Stimulated activated effector memory CD8-positive, alpha-beta T cell treated with anti-CD3 and anti-CD28 coated beads, Interleukin-12 subunit alpha, Interleukin-12 subunit beta, amount 100 ng/mL, for 72 hours (primary cell): ENCODE results near the gene GGACT.
A peak's percentile ranks its signal among the peaks of the same experiment; 100 is the strongest.

Experiments used
- ATAC-seq: fragments of 150-1000 bp; cut with Tn5 transposase; 2 replicates; pipeline ENCODE4 v1.10.0; 2021
- DNase-seq, 2 donors: peaks; one replicate each; pipeline ENCODE4 v3.0.0; 2021 to 2022; ENCODE audit warnings: low spot score in 2 of 2
- H3K27ac Mint-ChIP-seq: one replicate; pipeline ENCODE4 v1.8.0; 2022; ENCODE audit warnings: mild to moderate bottlenecking, mixed read lengths
- H3K36me3 Mint-ChIP-seq: one replicate; pipeline ENCODE4 v1.8.0; 2022; ENCODE audit warnings: mild to moderate bottlenecking, mixed read lengths
- H3K4me1 Mint-ChIP-seq: one replicate; pipeline ENCODE4 v1.8.0; 2022; ENCODE audit warnings: mixed read lengths
- H3K4me3 Mint-ChIP-seq: one replicate; pipeline ENCODE4 v1.8.0; 2022; ENCODE audit warnings: mild to moderate bottlenecking, mixed read lengths
- H3K9me3 Mint-ChIP-seq: one replicate; pipeline ENCODE4 v1.8.0; 2022; ENCODE audit warnings: mixed read lengths

Gene GGACT

GRCh38 chr13:100546713-100547405 lies 41.7 kb downstream of the GGACT start:
- Mint-ChIP-seq H3K27ac (no peak overlapping the region), H3K4me1 (peaks cover 6% of the 10 kb centered on the region), H3K4me3 (no peak overlapping the region), H3K36me3 (no peaks in the 10 kb centered on the region), H3K9me3 (no peaks in the 10 kb centered on the region)
- DNase-seq (no peak), ATAC-seq (no peak)

GRCh38 chr13:100545684-100546061 lies 42.9 kb downstream of the GGACT start:
- H3K36me3 Mint-ChIP-seq, result no peaks in the 10 kb centered on the region
- no peak for ATAC-seq

GRCh38 chr13:100544866-100545683 lies 43.5 kb downstream of the GGACT start:
- H3K36me3 Mint-ChIP-seq, result no peaks in the 10 kb centered on the region
- no peaks in the 10 kb centered on the region for H3K9me3 Mint-ChIP-seq
- no peak overlapping the region for H3K4me3 Mint-ChIP-seq
- H3K27ac Mint-ChIP-seq, result no peak overlapping the region
- no peak for ATAC-seq
- no peak for DNase-seq
- peaks cover 6% of the 10 kb centered on the region for H3K4me1 Mint-ChIP-seq

More at GRCh38 chr13:100545684-100546061, 42.9 kb downstream of the GGACT start:
- no peak for DNase-seq
- H3K4me3 Mint-ChIP-seq, result no peak overlapping the region
- H3K4me1 Mint-ChIP-seq, result peaks cover 6% of the 10 kb centered on the region
- no peaks in the 10 kb centered on the region for H3K9me3 Mint-ChIP-seq
- no peak overlapping the region for H3K27ac Mint-ChIP-seq

DNA sequence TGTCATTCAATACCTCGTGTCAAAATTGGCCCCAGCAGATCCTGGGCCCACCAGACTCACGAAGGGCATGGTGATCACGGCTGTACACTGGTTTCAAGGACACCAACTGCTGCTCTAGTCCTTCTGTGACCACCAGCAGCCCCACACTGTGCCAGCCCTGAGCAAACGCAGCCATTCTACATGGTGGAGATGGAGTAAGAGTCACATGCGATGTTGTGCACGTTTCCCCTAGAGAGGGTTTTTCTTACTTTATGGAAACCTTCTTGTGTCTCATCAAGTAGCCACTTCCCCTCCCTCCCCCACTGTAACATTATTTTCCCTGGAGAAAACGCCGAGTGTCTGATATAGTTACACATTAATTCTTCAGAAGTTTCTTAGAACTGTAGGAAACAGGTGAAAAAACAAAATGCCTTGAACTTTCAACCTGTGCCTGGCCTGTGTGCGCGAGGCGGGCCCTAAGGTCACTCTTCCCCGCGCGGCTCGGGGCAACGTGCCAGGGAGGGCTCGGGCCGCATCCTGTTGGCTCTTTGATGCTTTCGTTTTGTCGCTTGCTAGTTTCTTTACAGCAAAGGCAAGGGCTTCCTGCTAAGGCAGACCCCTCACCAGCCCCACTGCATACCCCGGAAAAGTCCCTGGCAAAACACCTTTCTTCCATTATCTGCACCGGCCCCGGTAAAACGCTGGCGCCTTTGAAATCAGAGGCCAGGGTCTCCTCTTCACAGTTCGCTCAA lies 44.6 kb downstream of the GGACT start:
- Mint-ChIP-seq H3K4me3 (no peak overlapping the region), H3K27ac (no peak overlapping the region), H3K9me3 (no peaks in the 10 kb centered on the region), H3K4me1 (peaks cover 6% of the 10 kb centered on the region), H3K36me3 (no peaks in the 10 kb centered on the region)
- ATAC-seq, result no peak
- no peak for DNase-seq

GRCh38 chr13:100542826-100543156 lies 45.8 kb downstream of the GGACT start:
- H3K36me3 Mint-ChIP-seq, result no peaks in the 10 kb centered on the region
- no peak overlapping the region for H3K4me3 Mint-ChIP-seq
- H3K27ac Mint-ChIP-seq, result no peak overlapping the region
- no peaks in the 10 kb centered on the region for H3K9me3 Mint-ChIP-seq
- DNase-seq, result no peak
- peak; percentile 60 for ATAC-seq
- peaks cover 6% of the 10 kb centered on the region for H3K4me1 Mint-ChIP-seq

GRCh38 chr13:100541897-100542825 lies 46.4 kb downstream of the GGACT start:
- no peaks in the 10 kb centered on the region for H3K9me3 Mint-ChIP-seq
- ATAC-seq (no peak), DNase-seq (no peak)
- no peaks in the 10 kb centered on the region for H3K36me3 Mint-ChIP-seq
- H3K4me3 Mint-ChIP-seq, result no peak overlapping the region
- no peak overlapping the region for H3K27ac Mint-ChIP-seq
- H3K4me1 Mint-ChIP-seq, result peaks cover 11% of the 10 kb centered on the region

DNA sequence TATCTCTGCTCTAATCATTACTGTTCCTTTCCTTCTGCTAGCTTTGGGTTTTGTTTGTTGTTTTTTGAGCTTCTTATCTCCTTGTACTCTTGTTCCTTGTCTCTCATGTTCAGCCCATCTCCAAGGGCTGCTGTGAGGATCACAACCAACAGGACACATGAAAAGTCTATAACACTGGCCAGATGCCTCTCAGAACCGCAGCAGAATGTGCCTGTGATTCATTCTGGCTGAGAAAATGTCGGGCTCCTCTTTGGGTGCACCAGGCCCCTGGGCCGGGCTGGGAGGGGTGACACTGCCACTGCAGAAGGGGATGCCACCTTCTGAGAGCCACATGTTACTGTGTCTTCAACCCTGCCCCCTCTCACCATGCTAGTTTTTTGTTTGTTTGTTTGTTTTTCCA lies 48.0 kb downstream of the GGACT start:
- DNase-seq (no peak), ATAC-seq (no peak)
- H3K4me1 Mint-ChIP-seq, result peaks cover 14% of the 10 kb centered on the region
- H3K27ac Mint-ChIP-seq, result no peak overlapping the region
- H3K36me3 Mint-ChIP-seq, result no peaks in the 10 kb centered on the region
- H3K4me3 Mint-ChIP-seq, result no peak overlapping the region
- no peaks in the 10 kb centered on the region for H3K9me3 Mint-ChIP-seq

DNA sequence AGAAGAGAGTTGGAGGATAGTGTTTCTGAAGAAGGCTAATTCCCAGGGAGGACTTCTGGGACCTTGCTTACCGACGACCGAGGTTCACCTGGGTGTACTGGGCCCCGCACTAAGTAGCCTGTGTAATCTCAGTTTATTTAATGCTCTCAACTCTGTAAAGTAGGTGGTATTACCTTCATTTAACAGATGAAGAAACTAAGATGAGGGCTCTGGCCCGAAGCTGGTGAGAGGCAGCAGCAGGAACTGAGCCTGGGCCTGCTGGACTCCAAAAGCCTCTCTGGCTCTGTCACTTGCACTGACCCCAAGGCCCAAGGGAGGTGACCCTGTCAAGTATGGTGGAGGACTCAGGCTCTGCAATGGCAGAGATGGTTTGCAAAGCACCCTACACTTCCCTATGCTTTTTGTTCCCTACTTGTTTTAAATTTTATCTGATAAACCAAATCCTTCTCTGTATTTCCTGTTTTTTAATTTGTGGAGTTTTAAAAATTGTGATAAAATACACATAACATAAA lies 50.6 kb downstream of the GGACT start:
- Mint-ChIP-seq H3K36me3 (no peaks in the 10 kb centered on the region), H3K4me1 (peaks cover 14% of the 10 kb centered on the region), H3K9me3 (no peaks in the 10 kb centered on the region), H3K27ac (no peak overlapping the region), H3K4me3 (no peak overlapping the region)
- DNase-seq (no peak), ATAC-seq (no peak)

DNA sequence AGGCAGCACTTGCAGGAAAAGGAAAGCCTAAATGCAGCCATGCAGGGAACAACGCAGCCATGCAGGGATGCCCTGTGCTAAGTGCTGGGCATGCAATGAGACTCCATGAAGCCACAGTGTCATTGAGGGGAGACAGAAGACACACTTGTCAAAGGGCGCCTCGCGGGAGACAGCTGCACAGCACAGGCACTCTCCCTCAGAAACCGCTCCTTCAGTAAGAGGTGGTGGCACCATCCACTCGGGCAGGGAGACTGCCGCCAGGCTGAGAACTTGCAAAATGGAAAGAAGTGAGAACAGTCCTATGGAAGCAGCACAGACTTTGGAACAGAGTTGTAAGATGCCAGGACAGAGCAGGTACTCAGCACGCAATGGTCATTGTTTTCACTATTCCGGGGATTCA lies 51.1 kb downstream of the GGACT start:
- no peak for ATAC-seq
- no peak for DNase-seq
- H3K4me3 Mint-ChIP-seq, result no peak overlapping the region
- no peaks in the 10 kb centered on the region for H3K36me3 Mint-ChIP-seq
- no peak overlapping the region for H3K27ac Mint-ChIP-seq
- H3K4me1 Mint-ChIP-seq, result peaks cover 8% of the 10 kb centered on the region
- no peaks in the 10 kb centered on the region for H3K9me3 Mint-ChIP-seq

DNA sequence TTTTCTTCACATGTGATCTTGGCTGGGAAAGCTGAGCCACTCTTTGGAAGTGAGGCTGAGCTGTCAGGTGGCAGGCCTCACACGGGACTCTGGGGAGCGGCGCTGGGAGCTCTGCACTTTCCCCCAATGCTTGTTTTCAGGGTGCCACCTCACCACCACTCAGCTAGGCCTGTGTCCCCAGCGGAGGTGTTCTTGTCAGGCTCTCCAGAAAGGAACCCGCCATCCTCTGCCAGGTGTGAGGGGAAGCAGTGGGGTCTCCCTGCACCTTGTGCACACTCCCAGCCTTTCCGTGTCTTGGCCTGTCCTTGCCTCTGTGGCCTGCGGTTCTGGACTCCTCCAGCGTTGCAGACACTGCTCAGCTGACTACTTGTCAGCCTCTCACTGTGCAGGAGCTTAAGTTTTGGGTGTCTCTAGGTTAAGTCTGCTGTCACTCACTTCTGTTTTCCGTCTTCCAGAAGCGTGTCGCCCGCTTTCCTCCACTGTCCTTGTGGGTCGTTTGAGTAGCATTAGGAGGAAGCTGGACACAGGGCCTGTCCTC lies 51.9 kb downstream of the GGACT start:
- Mint-ChIP-seq H3K9me3 (no peaks in the 10 kb centered on the region), H3K4me3 (no peak overlapping the region), H3K4me1 (peaks cover 7% of the 10 kb centered on the region), H3K36me3 (no peaks in the 10 kb centered on the region), H3K27ac (peak overlapping the region; percentile 38)
- ATAC-seq (no peak), DNase-seq (no peak)

GRCh38 chr13:100535426-100536135 lies 53.0 kb downstream of the GGACT start:
- Mint-ChIP-seq H3K4me1 (peaks cover 7% of the 10 kb centered on the region), H3K9me3 (no peaks in the 10 kb centered on the region), H3K27ac (peak overlapping the region; percentile 68), H3K4me3 (no peak overlapping the region), H3K36me3 (no peaks in the 10 kb centered on the region)
- DNase-seq (no peak), ATAC-seq (no peak)

DNA sequence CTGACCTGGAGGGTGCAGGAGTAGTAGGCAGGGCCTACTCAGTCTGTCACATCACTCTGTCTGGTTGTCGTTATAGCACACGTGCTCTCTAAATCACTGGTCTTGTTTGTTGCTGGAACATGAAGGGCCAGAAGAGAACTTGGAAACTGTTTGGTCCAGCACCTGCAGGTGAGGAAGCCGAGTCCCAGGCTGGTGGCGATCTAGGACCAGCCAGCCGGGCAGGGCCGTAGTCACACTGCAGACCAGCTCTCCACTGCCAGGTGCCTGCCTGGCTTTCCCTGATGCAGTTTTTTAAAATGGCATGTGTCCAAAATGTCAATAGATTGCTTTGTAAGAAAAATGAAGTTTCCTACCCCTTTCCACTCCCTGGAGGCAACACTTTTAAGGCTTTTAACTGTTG lies 53.7 kb downstream of the GGACT start:
- peak; percentile 8 for ATAC-seq
- Mint-ChIP-seq H3K4me3 (no peak overlapping the region), H3K36me3 (no peaks in the 10 kb centered on the region), H3K9me3 (no peaks in the 10 kb centered on the region), H3K4me1 (peaks cover 7% of the 10 kb centered on the region), H3K27ac (peak overlapping the region; percentile 68)
- no peak for DNase-seq

- no peak overlapping the region for H3K27ac Mint-ChIP-seq
- no peaks in the 10 kb centered on the region for H3K9me3 Mint-ChIP-seq
- H3K4me3 Mint-ChIP-seq, result no peak overlapping the region
- ATAC-seq (no peak), DNase-seq (no peak)
- peaks cover 7% of the 10 kb centered on the region for H3K4me1 Mint-ChIP-seq
- H3K36me3 Mint-ChIP-seq, result no peaks in the 10 kb centered on the region
Measured at GRCh38 chr13:100534147-100534843, 54.3 kb downstream of the GGACT start.
